BJ (cell line): Measurements from ENCODE around the gene ELMO2. TPM values are rescaled to one million over a fixed set of nuclear protein-coding genes. Genes with fewer than 3 reads are reported as not detected.

Experiments used
- CTCF ChIA-PET: fragments of 350-600 bp; formaldehyde crosslinking; extraction: SDS; loops from one replicate; lab custom pipeline; 2021; ENCODE audit warnings: antibody characterized with exemption, inconsistent platforms; lab: Yijun Ruan, JAX
- POLR2A ChIA-PET: fragments of 300-600 bp; sonication (Branson Sonifier 250); formaldehyde crosslinking; extraction: SDS; loops from one replicate; lab custom pipeline; 2021; ENCODE audit warnings: antibody characterized with exemption; lab: Charles Lee
- DNase-seq: peaks from one replicate; pipeline ENCODE4 v3.0.0-alpha.2; 2011; ENCODE audit warnings: low read depth
- H3K27me3 ChIP-seq: 2 replicates; pipeline ENCODE4 v1.6.0; 2011; ENCODE audit warnings: low read length; ENCODE audit not compliant: control insufficient read depth, insufficient read depth
- H3K36me3 ChIP-seq: 2 replicates; pipeline ENCODE4 v1.5.1; 2011; ENCODE audit warnings: low read length; ENCODE audit not compliant: control insufficient read depth, insufficient read depth
- H3K4me3 ChIP-seq: 2 replicates; pipeline ENCODE4 v1.5.1; 2011; ENCODE audit warnings: low read depth, mild to moderate bottlenecking, control low read depth, low read length
- CTCF ChIP-seq: IDR thresholded peaks from 2 replicates; pipeline ENCODE4 v1.5.1; 2011; ENCODE audit warnings: low read depth, mild to moderate bottlenecking, control low read depth, inconsistent platforms, low read length, moderate library complexity; ENCODE audit not compliant: insufficient read depth
- polyA plus RNA-seq: library from polyadenylated mRNA; depleted of rRNA; stranded (reverse); fragments of >200 nt; gene quantifications from 2 replicates; pipeline ENCODE4 v1.2.3, GENCODE V29; 2011

Gene ELMO2
- polyA plus RNA-seq, 1 experiment = 62.2 TPM

DNA sequence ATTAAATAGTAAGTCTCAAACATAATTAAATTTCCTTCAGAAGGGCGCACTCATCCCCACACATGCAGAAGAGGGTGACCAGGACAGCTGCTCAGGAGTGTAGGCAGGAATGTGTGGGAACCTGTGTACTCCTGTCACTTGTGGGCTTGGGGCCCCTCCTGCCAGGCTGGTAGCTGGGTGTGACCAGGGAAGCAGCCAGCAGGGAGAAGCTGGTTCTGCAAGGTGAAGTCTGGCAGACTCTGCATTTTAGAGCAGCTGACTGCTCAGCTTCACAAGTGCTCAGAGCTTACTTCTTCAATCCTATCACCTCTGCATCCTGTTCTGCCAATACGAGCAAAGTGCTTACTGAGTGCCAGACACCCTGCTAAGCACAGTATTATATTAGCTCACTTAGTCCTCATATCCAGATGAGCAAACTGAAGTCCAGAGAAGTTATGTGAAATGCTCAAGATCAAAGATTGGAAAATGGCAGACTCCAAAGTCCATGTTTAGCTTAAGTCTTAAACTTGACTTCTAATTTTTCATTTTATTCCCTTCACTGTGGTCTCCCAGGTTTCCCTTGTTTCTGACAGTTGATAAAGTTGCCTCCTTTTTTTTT lies 27.9 kb downstream of the ELMO2 start:
- DNase-seq = no peak
- POLR2A ChIA-PET = no interaction called here
- no peak overlapping the region for H3K4me3 ChIP-seq
- TF ChIP-seq CTCF = no peak
- CTCF ChIA-PET = interaction anchor here (1.0 to 1.6 kb wide), 3 partner anchors 10 to 23 kb away, joined by 3 to 7 read pairs (median 4); no protein-coding TSS in a partner anchor
- no peaks in the 10 kb centered on the region for H3K27me3 ChIP-seq
- H3K36me3 ChIP-seq = peaks cover 21% of the 10 kb centered on the region

DNA sequence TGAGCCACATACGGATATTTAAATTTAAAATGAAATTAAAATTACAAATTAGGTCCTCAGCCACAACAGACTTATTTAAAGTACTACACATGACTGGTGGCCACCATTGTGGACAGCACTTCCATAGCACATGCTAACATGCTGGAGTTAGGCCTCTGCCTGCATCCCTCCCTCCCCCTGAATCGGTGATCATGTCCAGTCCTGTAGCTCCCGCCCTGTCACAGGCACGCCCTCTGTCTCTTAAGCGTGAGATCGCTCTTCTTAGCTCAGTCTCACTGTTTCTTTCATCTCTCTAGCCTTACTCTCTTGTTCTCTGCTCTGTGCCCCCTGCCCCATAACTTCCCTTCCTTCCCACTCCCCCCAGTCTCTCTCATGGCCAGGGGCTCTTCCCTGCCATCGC lies 28.9 kb downstream of the ELMO2 start:
- Histone ChIP-seq H3K36me3 (peaks cover 30% of the 10 kb centered on the region), H3K4me3 (no peak overlapping the region), H3K27me3 (no peaks in the 10 kb centered on the region)
- CTCF ChIA-PET = interaction anchor here (0.6 to 1.6 kb wide), 4 partner anchors 9 to 28 kb away, joined by 3 to 4 read pairs (median 3); no protein-coding TSS in a partner anchor
- POLR2A ChIA-PET = no interaction called here
- DNase-seq = no peak
- TF ChIP-seq CTCF = no peak

DNA sequence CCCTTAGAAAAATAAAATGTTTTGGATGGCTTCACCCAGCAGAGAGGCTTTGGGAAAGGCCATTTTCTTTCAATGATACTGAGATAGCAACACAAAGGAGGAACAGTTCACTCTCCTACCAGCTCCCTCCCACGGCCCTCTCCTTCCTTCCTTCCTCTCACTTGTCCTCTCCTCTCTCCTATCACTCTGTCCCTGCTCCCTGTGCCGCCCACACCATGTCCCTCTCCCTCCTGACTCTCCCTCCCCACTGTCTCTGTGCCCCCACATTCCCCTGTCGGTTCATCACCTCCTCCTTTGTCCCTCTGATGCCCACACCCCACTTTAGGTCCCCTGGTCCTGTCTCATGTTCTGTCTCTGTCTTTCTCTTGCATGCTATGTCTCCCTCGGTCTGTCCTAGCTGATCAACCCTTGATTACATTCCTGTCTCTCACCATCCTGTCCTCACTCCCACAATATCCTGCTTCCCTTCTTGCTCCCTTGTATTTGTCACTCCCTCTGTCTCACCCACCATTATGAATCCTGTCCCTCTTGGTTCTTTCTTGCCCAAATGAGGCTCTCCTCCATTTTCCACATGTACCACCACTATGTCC lies 30.1 kb downstream of the ELMO2 start:
- Histone ChIP-seq H3K36me3 (peaks cover 33% of the 10 kb centered on the region), H3K27me3 (no peaks in the 10 kb centered on the region), H3K4me3 (no peak overlapping the region)
- ChIA-PET CTCF (no interaction called here), POLR2A (no interaction called here)
- DNase-seq = no peak
- no peak for TF ChIP-seq CTCF

- POLR2A ChIA-PET = no interaction called here
- Histone ChIP-seq H3K36me3 (peaks cover 37% of the 10 kb centered on the region), H3K4me3 (no peak overlapping the region), H3K27me3 (no peaks in the 10 kb centered on the region)
- CTCF ChIA-PET = no interaction called here
- no peak for DNase-seq
- no peak for TF ChIP-seq CTCF
Observed at GRCh38 chr20:46375771-46376170, 30.6 kb downstream of the ELMO2 start.

DNA sequence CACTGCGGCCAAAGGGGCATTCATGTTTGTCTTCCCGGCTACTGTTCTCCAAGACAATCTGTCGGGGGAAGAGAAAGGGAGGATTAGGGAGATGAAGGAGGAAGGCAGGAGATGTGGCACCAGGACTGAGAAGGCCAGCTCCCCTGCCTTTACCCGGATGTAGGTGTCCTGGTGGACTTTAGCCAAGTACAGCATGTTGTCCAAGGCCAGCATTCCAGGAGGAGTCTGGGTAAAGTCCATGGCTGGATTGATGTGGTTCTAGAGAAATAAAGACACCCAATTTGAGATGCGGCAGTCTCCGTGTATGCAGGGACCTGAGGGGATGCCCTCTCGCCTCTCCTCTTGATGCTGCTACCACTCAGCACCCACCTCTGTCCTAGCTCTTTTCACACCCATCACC lies 32.0 kb downstream of the ELMO2 start:
- no peak for DNase-seq
- Histone ChIP-seq H3K4me3 (no peak overlapping the region), H3K36me3 (peaks cover 40% of the 10 kb centered on the region), H3K27me3 (no peaks in the 10 kb centered on the region)
- CTCF ChIA-PET = interaction anchor here (0.6 to 1.9 kb wide), 5 partner anchors 9 to 368 kb away, joined by 3 to 8 read pairs (median 4); no protein-coding TSS in a partner anchor
- POLR2A ChIA-PET = no interaction called here
- no peak for TF ChIP-seq CTCF
